ENCODE data around the gene PHTF2. TPM values are rescaled to one million over a fixed set of nuclear protein-coding genes. Genes with fewer than 3 reads are reported as not detected.

Gene PHTF2
- total and polyA plus RNA-seq, 9 donors, result 7.0 to 22.2 (median 12.7) TPM

GRCh38 chr7:77843194-77843593, 44.6 kb downstream of the PHTF2 start:
- no peak for DNase-seq
- H3K9me3 ChIP-seq, result no peaks in the 10 kb centered on the region
- WGBS, 3 donors, result 91 to 95% (median 92%) methylated on average over 2 of the region's 2 CpGs
- no peak overlapping the region for H3K4me3 ChIP-seq
- peaks cover 2% of the 10 kb centered on the region for H3K4me1 ChIP-seq (ENCODE audit: insufficient read depth)
- no peaks in the 10 kb centered on the region for H3K27me3 ChIP-seq
- intact Hi-C loops (cut with DNase I), result no loop called here
- TF ChIP-seq POLR2A (IDR thresholded peaks at IDR 0.05), result no peak
- no peak overlapping the region for H3K27ac ChIP-seq
- no peaks in the 10 kb centered on the region for H3K36me3 ChIP-seq

DNA sequence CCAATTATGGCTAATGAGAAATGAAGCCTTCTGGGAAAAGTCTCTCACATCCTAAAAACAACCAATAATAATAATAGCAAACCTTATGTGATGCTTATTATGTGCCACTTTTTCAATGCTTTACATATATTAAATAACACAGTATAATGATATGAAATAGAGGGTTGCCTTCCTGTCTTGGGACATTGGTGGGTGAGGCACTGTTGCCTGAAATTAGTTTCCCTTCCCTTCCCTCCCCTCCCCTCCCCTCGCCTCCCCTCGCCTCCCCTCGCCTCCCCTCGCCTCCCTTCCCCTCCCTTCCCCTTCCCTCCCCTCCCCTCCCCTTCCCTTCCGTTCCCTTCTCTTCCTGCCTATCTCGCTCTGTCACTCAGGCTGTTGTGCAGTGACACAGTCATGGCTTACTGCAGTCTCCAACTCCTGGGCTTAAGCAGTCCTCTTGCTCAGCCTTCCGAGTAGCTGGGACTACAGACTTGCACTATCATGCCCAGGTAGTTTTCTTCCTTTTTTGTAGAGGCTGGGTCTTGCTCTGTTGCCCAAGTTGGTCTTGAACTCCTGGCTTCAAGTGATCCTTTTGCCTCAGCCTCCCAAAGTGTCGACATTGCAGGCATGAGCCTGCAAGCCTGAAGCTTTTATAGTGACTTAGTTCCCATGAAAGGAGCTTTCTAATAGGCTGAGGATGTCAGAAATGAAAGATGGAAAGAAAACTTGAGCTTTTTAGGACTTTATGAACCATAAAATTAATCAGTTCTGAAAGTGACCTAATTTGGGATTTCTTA, 47.9 kb downstream of the PHTF2 start:
- Histone ChIP-seq H3K4me3 (no peak overlapping the region), H3K36me3 (no peaks in the 10 kb centered on the region), H3K9me3 (no peaks in the 10 kb centered on the region), H3K4me1 (ENCODE audit: insufficient read depth) (no peaks in the 10 kb centered on the region), H3K27ac (no peak overlapping the region), H3K27me3 (no peaks in the 10 kb centered on the region)
- TF ChIP-seq CTCF (IDR thresholded peaks at IDR 0.05) (no peak), EP300 (IDR thresholded peaks at IDR 0.05) (no peak)
- intact Hi-C loops (cut with DNase I), result no loop called here
- DNase-seq, result no peak
- 89 to 95% (median 94%) methylated on average over 8 of the region's 8 CpGs for WGBS, 3 donors

DNA sequence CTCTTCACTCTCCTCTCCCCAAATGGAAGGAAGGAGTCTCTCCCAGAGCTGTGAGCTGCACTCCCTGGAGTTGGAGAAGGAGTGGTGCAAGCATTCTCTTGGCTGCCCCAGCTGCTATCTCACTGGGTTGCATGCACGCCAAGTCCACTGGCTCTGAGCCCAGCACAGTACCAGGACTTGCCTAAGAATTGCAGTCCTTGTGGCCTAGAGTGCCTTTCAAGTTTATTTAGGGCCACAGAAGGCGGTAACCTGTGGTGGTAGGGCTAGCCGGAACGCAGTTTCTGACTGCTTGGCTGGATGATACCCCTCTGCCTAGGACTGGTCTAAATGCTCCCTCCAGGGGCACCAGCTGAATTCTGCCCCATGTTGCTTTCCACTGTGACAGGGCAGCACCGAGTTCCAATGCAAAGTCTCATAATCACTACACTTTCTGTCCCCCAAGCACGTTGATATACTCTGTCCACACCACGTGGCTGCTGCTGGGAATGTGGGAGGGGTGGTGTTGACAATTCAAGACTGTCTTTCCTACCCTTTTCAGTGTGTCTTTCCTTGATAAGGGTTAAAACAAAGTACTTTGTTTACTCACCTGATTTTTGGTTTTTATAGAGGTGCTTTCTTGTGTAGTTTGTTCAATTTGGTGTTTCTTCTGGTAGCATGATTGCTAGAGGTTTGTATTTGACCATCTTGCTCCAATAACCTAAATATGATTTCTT, 57.0 kb downstream of the PHTF2 start:
- TF ChIP-seq POLR2A (IDR thresholded peaks at IDR 0.05), result no peak
- TF ChIP-seq EP300 (IDR thresholded peaks at IDR 0.05), result no peak
- no peak for TF ChIP-seq CTCF (IDR thresholded peaks at IDR 0.05)
- Histone ChIP-seq H3K27me3 (no peaks in the 10 kb centered on the region), H3K4me3 (no peak overlapping the region), H3K27ac (no peak overlapping the region), H3K9me3 (no peaks in the 10 kb centered on the region), H3K4me1 (ENCODE audit: insufficient read depth) (no peaks in the 10 kb centered on the region), H3K36me3 (no peaks in the 10 kb centered on the region)
- WGBS, 3 donors, result 91 to 97% (median 92%) methylated on average over 7 of the region's 7 CpGs
- intact Hi-C loops (cut with DNase I), result no loop called here
- no peak for DNase-seq

- TF ChIP-seq EP300 (IDR thresholded peaks at IDR 0.05), result no peak
- TF ChIP-seq POLR2A (IDR thresholded peaks at IDR 0.05), result no peak
- TF ChIP-seq CTCF (IDR thresholded peaks at IDR 0.05), result no peak
- intact Hi-C loops (cut with DNase I), result no loop called here
- no peaks in the 10 kb centered on the region for H3K27me3 ChIP-seq
- H3K27ac ChIP-seq, result no peak overlapping the region
- no peak overlapping the region for H3K4me3 ChIP-seq
- no peaks in the 10 kb centered on the region for H3K4me1 ChIP-seq (ENCODE audit: insufficient read depth)
- no peaks in the 10 kb centered on the region for H3K36me3 ChIP-seq
- 28 to 61% (median 41%) methylated on average over 2 of the region's 2 CpGs for WGBS, 3 donors
- no peaks in the 10 kb centered on the region for H3K9me3 ChIP-seq
- DNase-seq, result no peak
These were observed 59.7 kb downstream of the PHTF2 start for GRCh38 chr7:77858278-77858677.

DNA sequence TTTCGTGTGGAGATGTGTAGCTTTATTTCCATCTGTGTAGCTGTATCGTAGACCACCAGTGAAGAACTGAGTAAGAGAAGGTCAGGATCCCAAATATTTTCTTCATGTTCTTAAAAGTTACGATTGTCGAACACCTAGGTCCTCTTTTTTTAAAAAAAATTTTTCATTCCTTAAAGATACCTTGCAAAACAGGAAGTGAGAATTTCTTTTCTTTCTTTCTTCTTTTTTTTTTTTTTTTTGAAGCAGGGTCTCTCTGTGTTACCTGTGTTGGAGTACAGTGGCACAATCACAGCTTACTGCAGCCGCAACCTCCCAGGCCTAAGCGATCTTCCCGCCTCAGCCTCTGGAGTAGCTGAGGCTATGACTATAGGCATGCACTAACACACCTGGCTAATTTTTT, 60.8 kb downstream of the PHTF2 start:
- no peaks in the 10 kb centered on the region for H3K27me3 ChIP-seq
- no peak overlapping the region for H3K4me3 ChIP-seq
- H3K9me3 ChIP-seq, result no peaks in the 10 kb centered on the region
- no peak for DNase-seq
- no peak overlapping the region for H3K27ac ChIP-seq
- no peak for TF ChIP-seq POLR2A (IDR thresholded peaks at IDR 0.05)
- TF ChIP-seq EP300 (IDR thresholded peaks at IDR 0.05), result no peak
- no peak for TF ChIP-seq CTCF (IDR thresholded peaks at IDR 0.05)
- intact Hi-C loops (cut with DNase I), result no loop called here
- WGBS, 3 donors, result 96 to 98% (median 97%) methylated on average over 7 of the region's 7 CpGs
- no peaks in the 10 kb centered on the region for H3K36me3 ChIP-seq
- no peaks in the 10 kb centered on the region for H3K4me1 ChIP-seq (ENCODE audit: insufficient read depth)

Data from ovary (tissue), 9 donors.